ENCODE measurements around the gene GTF2I. TPM values are rescaled to one million over a fixed set of nuclear protein-coding genes. Genes with fewer than 3 reads are reported as not detected.
"Not testable (repeated sequence)": the region's sequence is repeated elsewhere in the genome, so short reads cannot be mapped to it uniquely, and the experiment has no call there.

GTF2I gene
- total RNA-seq, 4 donors from 2014 or later, result 142 to 376 (median 172) TPM

DNA sequence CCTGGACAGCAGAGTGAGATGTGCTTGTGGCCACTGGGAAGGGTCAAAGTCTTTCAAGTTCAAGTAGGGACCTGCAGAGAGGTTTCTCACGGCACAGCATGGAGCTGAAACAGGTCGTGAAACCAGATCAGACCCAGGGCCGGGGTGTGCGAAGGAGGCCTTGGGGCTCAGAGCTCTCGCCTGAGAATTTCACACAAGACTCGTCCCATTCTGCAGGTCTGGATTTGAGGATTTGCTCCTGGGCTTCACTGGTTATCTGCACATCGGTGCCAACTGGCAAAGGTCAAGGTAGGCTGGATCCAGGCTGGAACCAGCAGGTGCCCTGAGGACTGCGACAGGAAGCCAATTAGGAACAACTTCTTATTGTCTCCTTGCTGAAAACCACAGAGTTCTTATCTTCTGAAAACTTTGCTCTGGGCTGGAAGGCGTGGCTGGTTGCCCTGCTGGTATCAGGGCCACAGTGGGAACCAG lies 24.0 kb upstream of the GTF2I start:
- Histone ChIP-seq H3K27me3 (no peaks in the 10 kb centered on the region), H3K4me3 (no peak overlapping the region), H3K9me3 (no peaks in the 10 kb centered on the region), H3K36me3 (no peaks in the 10 kb centered on the region), H3K27ac (no peak overlapping the region), H3K4me1 (peaks cover 14% of the 10 kb centered on the region)
- TF ChIP-seq EP300 (IDR thresholded peaks at IDR 0.05), result no peak
- TF ChIP-seq POLR2AphosphoS5 (IDR thresholded peaks at IDR 0.05), result no peak
- TF ChIP-seq, protein P1, sequence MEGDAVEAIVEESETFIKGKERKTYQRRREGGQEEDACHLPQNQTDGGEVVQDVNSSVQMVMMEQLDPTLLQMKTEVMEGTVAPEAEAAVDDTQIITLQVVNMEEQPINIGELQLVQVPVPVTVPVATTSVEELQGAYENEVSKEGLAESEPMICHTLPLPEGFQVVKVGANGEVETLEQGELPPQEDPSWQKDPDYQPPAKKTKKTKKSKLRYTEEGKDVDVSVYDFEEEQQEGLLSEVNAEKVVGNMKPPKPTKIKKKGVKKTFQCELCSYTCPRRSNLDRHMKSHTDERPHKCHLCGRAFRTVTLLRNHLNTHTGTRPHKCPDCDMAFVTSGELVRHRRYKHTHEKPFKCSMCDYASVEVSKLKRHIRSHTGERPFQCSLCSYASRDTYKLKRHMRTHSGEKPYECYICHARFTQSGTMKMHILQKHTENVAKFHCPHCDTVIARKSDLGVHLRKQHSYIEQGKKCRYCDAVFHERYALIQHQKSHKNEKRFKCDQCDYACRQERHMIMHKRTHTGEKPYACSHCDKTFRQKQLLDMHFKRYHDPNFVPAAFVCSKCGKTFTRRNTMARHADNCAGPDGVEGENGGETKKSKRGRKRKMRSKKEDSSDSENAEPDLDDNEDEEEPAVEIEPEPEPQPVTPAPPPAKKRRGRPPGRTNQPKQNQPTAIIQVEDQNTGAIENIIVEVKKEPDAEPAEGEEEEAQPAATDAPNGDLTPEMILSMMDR (IDR thresholded peaks at IDR 0.05), result no peak
- no peak for TF ChIP-seq POLR2A (IDR thresholded peaks at IDR 0.05)
- no peak for DNase-seq (ENCODE audit: low spot score in 2 of 2)
- WGBS, result 21% methylated on average over 7 of the region's 9 CpGs

DNA sequence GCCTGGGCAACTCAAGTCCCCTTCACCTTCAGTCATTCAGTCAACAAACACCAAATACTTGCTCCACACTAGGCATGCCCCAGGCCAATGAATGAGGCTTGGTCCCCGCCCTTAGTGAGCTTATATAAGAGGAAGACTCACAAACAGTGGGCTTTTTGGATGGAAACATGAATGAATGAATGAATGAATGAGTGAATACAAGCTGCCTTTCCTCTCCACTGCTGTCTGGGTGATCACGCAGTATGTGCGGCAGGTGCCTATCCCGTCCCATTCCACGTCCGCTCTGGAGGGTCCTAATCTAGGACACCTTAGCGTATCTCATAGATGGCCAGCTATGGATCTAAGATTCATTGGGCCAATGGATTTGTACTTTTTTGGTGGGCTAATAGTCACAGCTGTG lies 19.8 kb upstream of the GTF2I start:
- Histone ChIP-seq H3K4me3 (no peak overlapping the region), H3K9me3 (no peaks in the 10 kb centered on the region), H3K27ac (no peak overlapping the region), H3K4me1 (peaks cover 12% of the 10 kb centered on the region), H3K27me3 (no peaks in the 10 kb centered on the region), H3K36me3 (no peaks in the 10 kb centered on the region)
- TF ChIP-seq POLR2AphosphoS5 (IDR thresholded peaks at IDR 0.05) (no peak), EP300 (IDR thresholded peaks at IDR 0.05) (no peak), POLR2A (IDR thresholded peaks at IDR 0.05) (no peak)
- TF ChIP-seq, protein P1 (IDR thresholded peaks at IDR 0.05), result no peak
- 98% methylated on average over 7 of the region's 7 CpGs for WGBS
- DNase-seq (ENCODE audit: low spot score in 2 of 2), result no peak

DNA sequence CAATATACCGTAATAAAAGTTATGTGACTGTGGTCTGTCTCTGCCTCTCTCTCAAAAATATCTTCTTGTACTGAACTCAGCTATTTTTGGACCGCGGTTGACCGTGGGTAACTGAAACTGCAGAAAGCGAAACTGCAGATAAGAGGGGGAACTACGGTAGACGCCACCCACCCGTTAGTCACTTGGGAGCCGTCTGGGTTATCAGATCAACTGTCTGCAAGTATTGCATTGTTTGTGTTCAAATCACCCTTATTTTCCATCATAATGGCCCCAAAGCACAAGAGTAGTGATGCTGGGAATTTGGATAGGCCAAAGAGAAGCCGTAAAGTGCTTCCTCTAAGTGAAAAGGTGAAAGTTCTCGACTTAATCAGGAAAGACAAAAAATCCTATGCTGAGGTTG lies 7.5 kb upstream of the GTF2I start:
- not testable (repeated sequence) for H3K4me1 ChIP-seq; H3K9me3 ChIP-seq; H3K27me3 ChIP-seq; H3K36me3 ChIP-seq; H3K27ac ChIP-seq; DNase-seq (ENCODE audit: low spot score in 2 of 2)
- WGBS, result 32% methylated on average over 10 of the region's 11 CpGs
- peak overlapping the region; percentile 23 for H3K4me3 ChIP-seq

DNA sequence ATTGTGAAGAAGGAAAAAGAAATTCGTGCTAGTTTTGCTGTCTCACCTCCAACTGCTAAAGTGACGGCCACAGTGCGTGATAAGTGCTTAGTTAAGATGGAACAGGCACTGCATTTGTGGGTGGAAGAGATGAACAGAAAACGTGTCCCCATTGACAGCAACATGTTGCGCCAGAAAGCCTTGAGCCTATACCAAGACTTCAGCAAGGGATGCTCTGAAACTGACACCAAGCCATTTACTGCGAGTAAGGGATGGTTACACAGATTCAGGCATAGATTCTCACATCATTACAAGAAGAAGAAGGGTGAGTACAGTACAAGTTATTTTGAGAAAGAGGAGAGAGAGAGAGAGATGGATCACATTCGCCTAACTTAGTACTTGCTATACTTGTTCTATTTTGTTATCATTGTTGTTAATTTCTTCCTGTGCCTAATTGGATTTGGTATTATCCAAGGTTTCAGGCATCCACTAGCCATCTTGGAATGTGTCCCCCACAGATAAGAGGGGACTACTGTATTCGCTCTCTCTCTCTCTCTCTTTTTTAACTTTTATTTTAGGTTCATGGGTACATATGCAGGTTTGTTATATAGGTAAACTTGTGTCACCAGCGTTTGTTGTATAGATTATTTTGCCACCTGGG lies 6.9 kb upstream of the GTF2I start:
- DNase-seq (ENCODE audit: low spot score in 2 of 2); H3K9me3 ChIP-seq; H3K27me3 ChIP-seq; H3K4me1 ChIP-seq; H3K36me3 ChIP-seq; H3K27ac ChIP-seq: not testable (repeated sequence)
- peak overlapping the region; percentile 23 for H3K4me3 ChIP-seq
- WGBS, result 64% methylated on average over 6 of the region's 9 CpGs

DNA sequence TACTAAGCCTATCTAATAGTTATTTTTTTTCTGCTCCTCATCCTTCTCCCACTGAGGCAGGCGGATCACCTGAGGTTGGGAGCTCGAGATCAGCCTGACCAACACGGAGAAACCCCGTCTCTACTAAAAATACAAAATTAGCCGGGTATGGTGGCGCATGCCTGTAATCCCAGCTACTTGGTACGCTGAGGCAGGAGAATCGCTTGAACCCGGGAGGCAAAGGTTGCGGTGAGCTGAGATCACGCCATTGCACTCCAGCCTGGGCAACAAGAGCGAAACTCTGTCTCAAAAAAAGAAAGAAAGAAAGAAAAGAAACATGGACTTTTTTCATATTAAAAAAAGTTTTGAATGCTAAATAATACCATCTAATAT lies 6.4 kb upstream of the GTF2I start:
- H3K27ac ChIP-seq, result not testable (repeated sequence)

DNA sequence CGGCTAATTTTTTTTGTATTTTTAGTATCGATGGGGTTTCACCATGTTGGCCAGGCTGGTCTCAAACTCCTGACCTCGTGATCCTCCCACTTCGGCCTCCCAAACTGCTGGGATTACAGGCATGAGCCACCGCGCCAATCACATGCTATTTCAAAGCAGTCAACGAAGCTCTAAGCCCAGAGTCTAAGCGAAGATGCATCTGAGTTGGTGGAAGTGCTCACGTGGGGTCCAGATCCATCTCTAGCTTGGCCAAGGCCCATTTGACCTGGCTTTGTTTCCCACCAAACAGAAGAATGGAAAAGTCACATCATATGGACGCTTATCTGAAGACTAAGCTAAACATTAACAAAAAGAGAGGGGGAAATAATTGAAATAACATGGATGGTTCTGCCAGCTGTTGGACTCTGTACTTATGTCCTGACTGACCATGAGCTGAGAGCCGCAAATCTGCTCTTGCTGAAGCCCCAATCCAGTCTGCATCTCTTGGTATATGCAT lies 3.8 kb upstream of the GTF2I start:
- TF ChIP-seq EP300 (IDR thresholded peaks at IDR 0.05) (no peak), POLR2A (IDR thresholded peaks at IDR 0.05) (no peak), POLR2AphosphoS5 (IDR thresholded peaks at IDR 0.05) (no peak)
- TF ChIP-seq, protein P1 (IDR thresholded peaks at IDR 0.05), result no peak
- Histone ChIP-seq H3K36me3 (no peaks in the 10 kb centered on the region), H3K27me3 (no peaks in the 10 kb centered on the region), H3K9me3 (no peaks in the 10 kb centered on the region), H3K4me3 (no peak overlapping the region), H3K27ac (no peak overlapping the region), H3K4me1 (peaks cover 17% of the 10 kb centered on the region)
- DNase-seq (ENCODE audit: low spot score in 2 of 2), result no peak
- 96% methylated on average over 11 of the region's 11 CpGs for whole genome bisulfite sequencing

More for the DNA sequence above, 6.4 kb upstream of the GTF2I start:
- not testable (repeated sequence) for H3K4me3 ChIP-seq; H3K4me1 ChIP-seq; H3K9me3 ChIP-seq; H3K36me3 ChIP-seq; DNase-seq (ENCODE audit: low spot score in 2 of 2); H3K27me3 ChIP-seq
- 85% methylated on average over 12 of the region's 12 CpGs for WGBS

DNA sequence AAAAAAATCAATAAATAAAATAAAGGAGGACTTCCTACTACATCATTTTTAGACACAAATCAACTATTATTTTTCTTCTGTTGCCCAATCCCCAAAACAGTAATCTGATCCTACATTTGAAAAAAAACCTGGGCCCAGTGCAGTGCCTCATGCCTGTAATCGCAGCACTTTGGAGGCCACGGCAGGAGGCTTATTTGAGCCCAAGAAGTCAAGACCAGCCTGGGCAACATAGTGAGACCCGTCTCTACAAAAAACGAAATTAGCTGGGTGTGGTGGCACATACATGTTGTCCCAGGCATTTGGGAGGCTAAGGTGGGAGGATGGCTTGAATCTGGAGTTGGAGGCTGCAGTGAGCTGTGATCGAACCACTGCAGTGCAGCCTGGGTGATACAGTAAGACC lies 2.7 kb upstream of the GTF2I start:
- WGBS, result 83% methylated on average over 5 of the region's 5 CpGs
- Histone ChIP-seq H3K4me3 (no peak overlapping the region), H3K27ac (no peak overlapping the region), H3K9me3 (no peaks in the 10 kb centered on the region), H3K27me3 (no peaks in the 10 kb centered on the region), H3K4me1 (peaks cover 28% of the 10 kb centered on the region), H3K36me3 (no peaks in the 10 kb centered on the region)
- DNase-seq (ENCODE audit: low spot score in 2 of 2), result no peak
- TF ChIP-seq, protein P1 (IDR thresholded peaks at IDR 0.05), result no peak
- TF ChIP-seq POLR2A (IDR thresholded peaks at IDR 0.05) (no peak), POLR2AphosphoS5 (IDR thresholded peaks at IDR 0.05) (no peak), EP300 (IDR thresholded peaks at IDR 0.05) (no peak)
